ENCODE results near the gene ATG4C.
"Not testable (repeated sequence)": the region's sequence is repeated elsewhere in the genome, so short reads cannot be mapped to it uniquely, and the experiment has no call there.

ATG4C gene

DNA sequence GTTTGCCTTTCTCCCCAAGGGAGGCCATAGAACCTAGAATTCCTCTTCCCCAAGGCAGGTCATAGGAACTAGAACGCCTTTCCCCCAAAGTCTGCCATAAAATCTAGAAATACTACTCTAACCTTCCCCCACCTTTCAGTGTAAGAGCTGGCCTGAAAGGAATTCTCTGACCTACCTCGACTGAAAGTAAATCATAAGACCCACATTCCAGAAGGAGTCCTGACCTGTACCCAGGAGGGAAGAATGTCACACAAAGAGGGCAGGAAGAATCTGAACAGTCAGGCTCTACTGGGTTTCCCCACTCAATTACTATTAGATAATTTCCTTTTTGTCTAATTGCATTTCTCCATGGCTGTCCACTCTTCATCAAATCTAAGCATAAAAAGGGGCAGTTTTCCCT, 5.7 kb upstream of the ATG4C start:
- FAIRE-seq: no peak

DNA sequence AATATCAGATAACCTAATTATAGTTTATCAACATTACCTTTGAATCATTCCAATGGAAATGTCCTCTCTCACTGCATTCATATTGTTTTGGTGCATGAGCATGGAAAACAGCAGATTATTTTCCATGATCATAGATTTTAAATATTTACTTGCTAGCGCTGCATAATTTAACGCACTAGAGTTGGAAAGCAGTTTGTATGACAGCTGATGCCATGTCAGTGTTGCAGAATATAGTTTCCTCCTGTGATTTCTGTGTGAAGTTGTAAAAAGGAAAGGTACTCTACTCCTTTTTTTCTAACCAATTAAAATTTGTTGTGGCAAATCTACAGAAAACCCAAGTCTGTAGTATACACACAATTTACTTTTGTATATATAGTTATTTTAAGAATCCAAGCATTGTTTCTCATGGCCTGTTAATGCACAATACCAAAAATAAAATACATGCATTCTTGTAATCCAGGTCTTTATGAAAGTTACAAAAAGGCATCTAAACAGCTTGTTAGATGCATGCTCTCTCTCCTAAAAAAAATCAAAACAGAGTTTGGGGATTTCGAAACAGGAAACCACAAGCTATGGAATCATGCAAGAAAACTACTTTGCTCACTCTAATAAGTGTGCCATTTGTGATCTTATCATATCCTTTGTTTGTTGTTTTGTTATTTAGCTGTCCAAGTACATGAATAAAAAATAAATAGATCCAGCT, 1.9 kb upstream of the ATG4C start:
- no peak for FAIRE-seq

DNA sequence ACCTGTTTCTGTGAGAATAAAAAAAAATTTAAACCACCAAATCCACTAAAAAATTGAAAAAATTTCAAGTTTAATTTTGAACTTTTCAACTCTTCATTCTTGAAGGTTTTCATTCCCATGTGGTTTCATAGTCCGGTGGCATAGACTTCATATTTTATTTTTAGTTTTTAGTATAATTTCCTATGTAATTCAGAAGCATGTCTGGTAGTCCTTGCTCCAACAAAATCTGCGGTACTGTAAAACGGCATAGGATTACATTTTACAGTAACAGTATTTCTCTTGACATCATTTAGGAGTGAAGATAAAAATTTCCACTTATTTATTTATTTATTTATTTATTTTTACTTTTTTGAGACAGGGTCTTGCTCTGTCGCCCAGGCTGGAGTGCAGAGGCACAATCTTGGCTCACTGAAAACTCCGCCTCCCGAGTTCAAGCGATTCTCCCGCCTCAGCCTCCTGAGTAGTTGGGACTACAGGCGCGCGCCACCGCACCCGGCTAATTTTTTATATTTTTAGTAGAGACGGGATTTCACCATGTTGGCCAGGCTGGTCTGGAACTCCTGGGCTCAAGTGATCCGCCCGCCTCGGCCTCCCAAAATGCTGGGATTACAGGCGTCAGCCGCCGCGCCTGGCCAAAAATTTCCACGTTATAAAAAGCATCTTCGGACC, 1.3 kb upstream of the ATG4C start:
- FAIRE-seq: not testable (repeated sequence)

- FAIRE-seq: no peak
Measured at GRCh38 chr1:62784509-62785365, 805 bp downstream of the ATG4C start.

DNA sequence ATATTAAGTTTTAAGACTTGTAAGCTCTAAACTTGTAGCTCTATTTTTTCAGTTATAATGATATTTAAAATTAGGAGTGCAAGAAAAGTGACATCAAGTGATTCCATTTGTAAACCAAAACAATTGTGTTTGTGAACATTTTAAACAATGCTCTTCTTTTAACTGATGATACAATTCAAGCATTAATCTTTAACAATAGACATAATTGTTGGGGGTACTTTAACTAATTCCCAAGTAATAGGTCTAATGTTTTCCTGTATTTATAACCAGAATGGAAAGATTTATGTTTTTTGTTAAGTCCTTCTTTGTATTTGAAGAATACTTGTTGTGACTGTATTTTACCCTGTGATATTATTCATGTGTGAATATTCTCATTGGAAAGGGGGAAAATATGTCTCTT, 6.8 kb downstream of the ATG4C start:
- no peak for FAIRE-seq

- no peak for FAIRE-seq
Measured at GRCh38 chr1:62794053-62794452, 10.1 kb downstream of the ATG4C start.

DNA sequence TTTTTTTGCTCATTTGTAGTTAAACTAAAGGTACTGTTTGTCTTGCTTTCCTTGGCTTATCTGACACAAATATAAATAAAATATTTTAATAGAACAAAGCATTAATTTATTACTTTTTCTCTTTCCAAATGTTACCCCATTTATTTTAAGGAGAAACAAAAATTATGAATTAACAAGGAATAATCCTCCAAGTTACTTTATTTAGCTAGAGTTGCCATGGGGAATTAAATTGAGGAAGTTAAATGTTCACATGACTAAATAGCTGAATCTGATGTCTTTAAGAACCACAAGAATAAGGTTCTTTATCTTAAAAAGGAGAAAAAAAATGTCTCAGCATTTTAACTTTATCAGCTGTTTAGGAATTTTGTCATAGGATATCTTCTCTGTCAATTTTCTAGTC, 12.3 kb downstream of the ATG4C start:
- no peak for FAIRE-seq

GRCh38 chr1:62799688-62800087, 15.8 kb downstream of the ATG4C start:
- FAIRE-seq: no peak

GRCh38 chr1:62800281-62800680, 16.3 kb downstream of the ATG4C start:
- no peak for FAIRE-seq

GRCh38 chr1:62800825-62801306, 16.9 kb downstream of the ATG4C start:
- FAIRE-seq: no peak

- FAIRE-seq: no peak
Measured at GRCh38 chr1:62809788-62810187, 25.9 kb downstream of the ATG4C start.

DNA sequence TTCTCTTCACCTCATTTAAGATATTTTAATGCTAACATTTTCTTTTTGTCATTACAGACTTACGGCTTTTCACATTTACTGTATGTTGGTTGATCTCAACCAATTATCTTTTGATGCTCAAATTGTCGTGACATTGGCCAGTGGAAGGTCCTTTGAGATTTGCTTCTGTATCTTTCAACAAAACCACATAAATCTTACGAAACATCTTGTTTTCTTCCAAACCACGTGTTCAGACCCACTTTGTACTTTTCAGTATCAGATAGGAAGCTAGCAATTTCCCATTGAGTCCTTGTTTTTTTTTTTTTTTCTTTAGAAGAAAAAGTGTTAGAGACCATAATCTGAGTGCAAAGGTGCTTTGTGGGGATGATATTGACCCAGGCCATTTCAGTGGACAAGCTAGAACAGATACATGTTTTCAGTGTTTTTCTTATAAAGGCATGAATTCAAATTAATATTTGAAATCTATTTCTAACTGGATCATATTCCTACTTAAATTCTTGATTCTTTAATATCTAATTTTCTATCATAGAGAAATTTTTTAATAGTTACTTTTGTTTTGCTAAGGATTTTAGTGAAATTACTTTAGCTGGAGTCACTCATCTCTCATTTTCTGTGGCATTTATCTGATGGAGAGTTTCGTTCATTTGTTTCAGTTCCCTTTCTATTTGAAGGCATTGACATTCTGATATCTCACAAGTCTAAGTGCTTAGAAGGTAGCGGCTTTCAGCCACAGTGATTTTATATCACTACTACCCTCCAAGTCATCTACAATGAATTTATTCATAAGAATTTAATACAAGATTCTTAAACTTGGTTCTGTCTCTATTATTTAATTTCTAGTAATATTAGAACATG, 26.7 kb downstream of the ATG4C start:
- no peak for FAIRE-seq

DNA sequence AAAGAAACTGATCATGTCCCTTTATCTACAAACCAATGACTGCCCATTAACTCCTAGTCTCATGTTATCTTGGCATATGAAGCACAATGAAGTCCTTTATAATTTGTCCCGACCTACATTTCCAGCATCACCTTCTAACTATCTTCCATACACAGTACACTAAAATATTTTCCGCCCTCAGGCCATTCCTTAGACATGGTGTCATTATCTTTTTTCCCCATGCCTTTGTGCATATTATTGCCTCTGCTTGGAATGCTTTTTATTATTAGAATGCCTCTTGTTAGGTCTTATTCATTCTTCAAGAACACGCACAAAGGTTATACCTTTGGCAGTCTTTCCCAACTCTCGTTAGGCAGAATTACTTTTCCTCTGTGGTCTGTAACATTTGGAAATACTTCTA, 39.6 kb downstream of the ATG4C start:
- FAIRE-seq: no peak

DNA sequence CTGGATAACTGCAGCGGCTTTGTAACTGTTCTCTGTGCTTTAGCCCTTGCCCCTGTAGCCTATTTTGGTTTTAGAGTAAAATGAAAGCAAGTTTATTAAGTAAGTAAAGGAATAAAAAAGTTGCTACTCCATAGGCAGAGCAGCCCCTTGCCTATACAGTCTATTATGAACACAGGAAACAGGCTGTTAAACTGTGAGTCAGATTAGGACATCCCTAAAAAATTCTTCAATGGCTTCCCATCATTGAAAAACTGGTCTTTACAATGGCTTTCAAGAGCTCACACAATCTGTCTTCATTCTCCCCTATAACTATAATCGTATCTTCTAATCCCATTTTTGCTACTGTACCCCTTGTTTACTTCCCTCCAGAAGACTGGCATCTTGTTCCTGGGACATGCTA, 43.0 kb downstream of the ATG4C start:
- no peak for FAIRE-seq

DNA sequence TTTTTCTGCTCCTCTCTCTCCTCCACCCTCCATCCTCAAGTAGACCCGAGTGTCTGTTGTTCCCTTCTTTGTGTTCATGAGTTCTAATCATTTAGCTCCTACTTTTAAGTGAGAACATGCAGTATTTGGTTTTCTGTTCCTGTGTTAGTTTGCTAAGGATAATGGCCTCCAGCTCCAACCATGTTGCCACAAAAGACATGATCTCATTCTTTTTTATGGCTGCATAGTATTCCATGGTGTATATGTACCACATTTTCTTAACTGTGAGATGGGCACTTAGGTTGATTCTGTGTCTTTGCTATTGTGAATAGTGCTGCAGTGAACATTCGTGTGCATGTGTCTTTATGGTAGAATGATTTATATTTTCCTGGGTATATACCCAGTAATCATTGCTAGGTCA, 43.9 kb downstream of the ATG4C start:
- FAIRE-seq: not testable (repeated sequence)

- no peak for FAIRE-seq
Measured at GRCh38 chr1:62832276-62832675, 48.3 kb downstream of the ATG4C start.

DNA sequence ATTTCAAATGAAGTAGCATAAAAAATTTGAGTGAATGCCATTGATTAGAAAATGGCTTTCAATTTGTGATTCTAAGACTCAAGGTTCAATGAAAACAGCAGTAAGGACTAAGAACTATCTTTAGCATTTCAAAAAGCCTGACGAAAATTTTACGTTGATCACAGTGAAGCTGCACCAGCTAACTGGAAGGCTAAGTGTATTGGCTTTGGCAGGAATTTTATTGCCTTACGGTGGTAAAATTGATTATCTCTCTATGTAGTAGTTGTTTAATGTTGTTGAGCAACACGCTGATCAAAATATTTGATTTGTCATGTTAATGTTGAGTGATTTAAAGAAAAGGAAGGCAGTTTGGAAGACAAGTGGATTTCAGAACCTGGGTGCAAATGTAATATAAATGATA, 49.6 kb downstream of the ATG4C start:
- FAIRE-seq: no peak

DNA sequence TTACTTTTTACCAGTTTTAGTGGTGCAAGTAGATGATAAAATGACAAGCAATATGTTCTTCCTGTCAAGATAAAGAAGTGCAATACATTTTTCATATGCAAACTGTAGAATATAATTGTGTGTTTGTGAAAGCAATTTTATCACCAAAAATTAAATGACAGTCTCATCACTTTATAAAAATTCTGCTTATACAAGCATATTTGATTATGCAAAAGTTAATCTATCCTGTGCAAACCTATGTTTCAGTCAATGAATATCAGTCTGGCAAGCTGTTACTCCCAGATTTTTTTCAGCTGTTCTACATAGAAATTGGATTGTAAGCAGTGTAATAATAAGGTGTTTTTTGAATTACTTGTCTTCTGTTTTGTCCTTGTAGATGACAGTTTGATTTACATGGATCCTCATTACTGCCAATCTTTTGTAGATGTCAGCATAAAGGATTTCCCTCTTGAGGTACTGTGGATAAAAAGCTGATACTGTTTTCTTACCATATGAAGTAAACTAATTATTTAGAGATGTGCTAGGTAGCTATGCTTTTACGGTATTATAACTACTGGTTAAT, 50.5 kb downstream of the ATG4C start:
- FAIRE-seq: no peak

DNA sequence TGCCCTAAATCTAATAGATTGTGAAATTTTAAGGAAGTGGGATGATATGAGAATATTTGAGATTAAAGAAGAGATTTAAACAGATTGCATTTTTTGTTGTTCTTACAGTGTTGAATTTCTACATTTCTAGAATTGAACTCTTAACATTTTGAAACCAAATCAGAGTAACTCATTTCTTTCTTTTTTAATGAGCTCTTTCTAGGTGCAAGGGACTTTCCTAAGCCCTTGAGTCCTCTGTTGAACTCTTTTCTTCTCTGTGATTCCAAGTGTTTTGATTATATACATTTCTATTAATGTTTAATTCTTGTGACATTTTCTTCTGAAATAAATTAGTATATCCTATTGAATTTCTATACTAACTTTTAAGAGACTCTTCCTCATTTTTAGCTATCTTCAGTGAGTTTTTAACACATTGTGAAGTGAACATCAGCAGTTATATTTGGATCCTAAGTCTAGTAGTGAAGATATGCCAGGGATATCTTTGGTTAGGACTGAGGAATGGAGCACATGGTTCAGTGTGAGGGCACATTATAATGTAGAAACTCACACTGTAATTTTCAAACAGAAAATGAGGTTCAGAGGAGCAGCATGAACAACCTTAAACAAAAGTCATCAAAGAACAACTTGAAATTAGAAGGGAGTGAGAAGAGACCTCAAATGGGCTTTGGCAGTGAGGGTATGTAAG, 53.1 kb downstream of the ATG4C start:
- FAIRE-seq: no peak

GRCh38 chr1:62840555-62840954, 56.6 kb downstream of the ATG4C start:
- no peak for FAIRE-seq

DNA sequence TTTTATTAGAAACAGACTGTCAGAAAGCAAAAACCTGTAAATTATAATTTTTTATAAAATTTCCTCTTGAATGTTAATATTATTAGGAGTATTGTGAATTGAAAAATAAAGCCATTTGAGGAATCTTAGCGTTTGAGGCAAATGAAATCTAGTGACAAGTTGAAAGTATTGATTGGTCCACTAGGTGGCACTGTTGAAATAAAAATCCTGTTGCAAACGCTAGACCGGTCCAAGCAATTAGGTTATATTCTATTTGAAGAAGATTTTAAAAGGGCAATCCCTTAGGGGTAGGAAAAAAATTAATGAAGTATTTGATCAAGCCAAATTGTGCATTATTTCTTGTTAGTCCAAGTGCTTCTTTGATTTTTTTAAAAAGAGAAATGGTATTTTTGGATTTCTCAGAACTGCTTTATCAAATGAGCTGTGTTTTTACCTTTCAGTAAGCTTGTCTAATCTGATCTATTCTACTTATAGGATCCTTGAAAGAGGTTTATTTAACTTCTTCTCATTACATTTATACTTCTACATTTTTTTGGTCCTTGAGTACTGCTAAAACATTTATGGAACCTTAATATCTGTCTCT, 57.7 kb downstream of the ATG4C start:
- FAIRE-seq: peak; percentile 98
